Skeletal muscle cell (primary cell): ENCODE results near the gene BMP8B.
A peak's percentile ranks its signal among the peaks of the same experiment; 100 is the strongest.

Experiments used
- DNase-seq: peaks from one replicate; pipeline ENCODE4 v3.0.0-alpha.2; 2010; ENCODE audit warnings: low read depth
- H3K4me3 ChIP-seq: 2 replicates; pipeline ENCODE4 v1.5.1; 2011; ENCODE audit warnings: low read depth, mild to moderate bottlenecking, control low read depth, low read length, moderate library complexity

BMP8B gene

DNA sequence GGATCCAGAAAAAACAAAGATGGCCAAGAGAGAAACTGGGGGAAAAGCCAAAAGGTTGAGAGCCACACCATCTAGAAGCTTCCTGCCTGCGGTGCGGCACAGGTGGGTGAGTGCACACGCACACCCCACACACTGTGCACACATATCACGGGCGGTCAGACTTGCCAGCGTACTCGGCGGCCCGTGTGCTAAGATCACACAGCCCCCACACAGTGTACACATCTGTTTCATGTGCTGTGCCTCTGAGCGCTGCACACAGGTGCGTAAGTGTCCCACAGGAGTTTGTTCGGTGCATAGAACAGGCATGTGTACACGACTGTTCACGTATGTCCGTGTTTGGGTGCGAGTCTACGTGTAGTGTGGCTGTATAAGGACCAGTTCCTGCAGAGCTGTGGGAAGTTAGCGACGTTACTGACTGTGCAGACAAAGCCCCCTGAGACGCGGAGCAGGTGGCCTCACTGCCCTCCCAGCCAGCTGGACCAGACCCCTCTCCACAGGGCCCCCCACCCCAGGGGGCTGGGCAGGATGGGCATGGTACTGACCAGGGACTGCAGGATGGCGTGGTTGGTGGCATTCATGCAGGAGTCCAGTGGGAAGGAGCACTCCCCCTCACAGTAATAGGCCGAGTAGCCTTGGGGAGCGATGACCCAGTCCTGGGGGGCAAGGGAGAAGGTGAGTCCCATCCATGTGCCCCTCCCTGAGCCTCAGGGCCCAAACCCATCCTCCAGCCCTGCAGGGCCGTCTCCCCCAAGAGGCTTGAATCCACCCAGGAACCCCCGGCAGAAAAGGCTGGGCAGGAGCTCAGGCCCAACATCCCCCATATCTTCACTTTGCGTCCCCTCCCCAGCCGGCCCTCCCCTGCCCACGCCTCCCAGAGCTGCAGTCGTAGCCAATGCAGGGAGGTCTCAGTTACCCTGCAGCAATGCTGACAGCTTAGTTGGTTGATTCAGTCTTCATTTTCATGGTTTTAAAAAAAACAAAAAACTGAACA is 25.8 kb downstream of the BMP8B start:
- no peak overlapping the region for H3K4me3 ChIP-seq
- no peak for DNase-seq

DNA sequence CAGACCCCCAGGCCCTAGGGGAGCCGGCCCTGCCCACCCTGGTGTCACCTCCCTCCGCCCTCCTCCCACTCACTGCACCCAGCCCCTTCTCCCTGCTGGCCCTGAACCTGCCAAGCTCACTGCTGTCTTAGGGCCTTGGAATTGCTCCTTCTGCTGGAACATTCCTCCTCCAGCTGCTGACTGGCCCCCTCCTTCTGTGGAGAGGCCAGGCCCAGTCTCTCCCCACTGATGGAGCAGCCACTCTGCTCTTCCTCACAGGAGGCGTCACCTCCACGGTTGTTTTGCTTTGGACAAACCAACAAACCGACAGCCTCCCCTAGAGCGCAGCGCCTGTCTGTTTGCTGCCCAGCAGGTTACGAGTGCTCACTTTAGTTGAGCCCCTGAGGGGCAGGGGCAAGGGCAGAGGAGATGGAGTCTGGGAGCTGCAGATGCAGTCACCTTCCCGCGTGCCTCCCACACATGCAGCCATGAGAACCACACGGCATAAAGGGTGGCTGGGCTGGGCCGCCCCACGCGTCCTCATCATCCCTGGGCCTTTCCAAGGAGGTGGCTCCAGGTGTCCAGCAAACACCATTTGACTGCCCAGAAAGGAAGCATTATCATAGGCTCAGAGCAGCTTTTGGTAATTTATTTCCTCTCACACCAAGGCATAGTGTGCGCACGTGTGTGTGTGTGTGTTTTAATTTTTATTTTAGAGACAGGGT is 27.0 kb downstream of the BMP8B start:
- DNase-seq, result no peak
- no peak overlapping the region for H3K4me3 ChIP-seq

DNA sequence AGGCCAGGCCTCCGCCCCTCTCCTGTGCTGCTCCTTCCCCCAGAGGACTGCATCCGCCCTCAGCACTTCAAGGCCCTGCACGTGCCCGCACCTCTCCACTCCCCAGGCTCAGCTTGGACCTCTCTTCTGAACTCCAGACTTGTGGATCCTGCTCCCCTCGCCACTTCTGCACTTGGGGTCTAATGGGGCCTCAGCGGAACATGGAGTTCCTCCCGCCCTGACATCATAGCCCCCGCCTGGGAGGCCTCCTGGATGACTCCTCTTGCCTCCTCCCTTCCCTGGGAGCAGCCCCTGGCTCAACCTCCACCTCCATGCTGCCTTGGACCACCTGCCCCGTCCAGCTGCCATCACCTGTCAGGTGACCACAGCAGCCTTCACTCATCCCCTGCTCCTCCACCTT is 27.6 kb downstream of the BMP8B start:
- no peak for DNase-seq

DNA sequence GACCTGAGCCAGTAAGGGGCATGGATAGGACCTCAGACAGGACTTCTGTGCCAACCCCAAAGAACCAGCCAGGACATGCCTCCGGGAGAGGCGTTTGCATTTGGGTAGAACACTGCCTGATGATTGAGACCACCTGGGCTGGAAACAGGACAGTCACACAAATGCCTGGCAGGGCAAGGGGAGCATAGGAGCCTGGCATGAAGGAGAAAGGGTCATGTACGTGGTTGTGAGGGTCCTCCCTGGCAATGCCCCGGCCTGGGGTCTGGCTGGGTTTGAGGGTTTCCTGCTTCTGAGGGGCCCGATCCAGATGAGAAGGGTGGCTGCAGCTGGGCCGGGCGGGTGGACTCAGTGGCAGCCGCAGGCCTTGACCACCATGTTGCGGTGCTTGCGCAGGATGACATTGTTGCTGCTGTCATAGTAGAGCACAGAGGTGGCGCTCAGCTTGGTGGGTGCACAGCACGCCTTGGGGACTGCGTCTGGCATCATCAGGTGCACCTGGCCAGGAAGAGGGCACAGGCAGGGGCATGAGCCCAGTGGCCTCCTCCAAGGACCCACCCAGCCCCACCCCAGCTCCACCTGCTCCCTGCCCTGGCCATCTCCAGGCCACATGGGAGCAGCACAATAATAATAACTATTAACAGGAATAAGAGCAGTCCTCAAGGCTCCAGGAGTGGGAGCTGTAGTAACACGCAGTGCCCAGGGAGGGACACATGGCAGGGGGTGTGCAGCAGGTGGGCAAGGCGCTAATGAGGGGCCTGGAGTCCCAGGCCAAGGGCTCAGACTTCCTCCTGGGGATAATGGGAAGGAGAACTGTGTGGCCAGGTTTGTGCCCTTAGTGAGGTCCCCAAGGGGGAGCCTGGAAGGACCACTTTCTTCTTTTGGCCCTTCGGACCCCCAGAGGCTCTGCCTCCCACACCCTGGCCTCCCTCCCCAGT is 28.3 kb downstream of the BMP8B start:
- no peak for DNase-seq
- H3K4me3 ChIP-seq, result no peak overlapping the region

More for the DNA sequence above, 27.6 kb downstream of the BMP8B start:
- no peak overlapping the region for H3K4me3 ChIP-seq

DNA sequence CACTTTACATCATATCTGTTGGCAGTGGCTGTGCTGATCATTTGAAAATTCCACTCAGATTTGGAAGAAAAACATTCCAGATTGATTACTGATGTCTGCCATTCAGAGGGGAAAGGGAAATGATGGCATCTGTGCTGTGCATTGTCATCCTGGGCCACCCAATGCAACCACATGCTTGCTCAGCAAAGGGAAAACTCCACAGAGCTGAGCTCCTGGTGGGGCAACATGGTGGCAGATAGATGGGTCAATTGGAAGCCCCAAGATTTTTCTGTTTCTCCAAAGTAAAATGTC is 29.3 kb downstream of the BMP8B start:
- H3K4me3 ChIP-seq, result no peak overlapping the region
- DNase-seq, result no peak

DNA sequence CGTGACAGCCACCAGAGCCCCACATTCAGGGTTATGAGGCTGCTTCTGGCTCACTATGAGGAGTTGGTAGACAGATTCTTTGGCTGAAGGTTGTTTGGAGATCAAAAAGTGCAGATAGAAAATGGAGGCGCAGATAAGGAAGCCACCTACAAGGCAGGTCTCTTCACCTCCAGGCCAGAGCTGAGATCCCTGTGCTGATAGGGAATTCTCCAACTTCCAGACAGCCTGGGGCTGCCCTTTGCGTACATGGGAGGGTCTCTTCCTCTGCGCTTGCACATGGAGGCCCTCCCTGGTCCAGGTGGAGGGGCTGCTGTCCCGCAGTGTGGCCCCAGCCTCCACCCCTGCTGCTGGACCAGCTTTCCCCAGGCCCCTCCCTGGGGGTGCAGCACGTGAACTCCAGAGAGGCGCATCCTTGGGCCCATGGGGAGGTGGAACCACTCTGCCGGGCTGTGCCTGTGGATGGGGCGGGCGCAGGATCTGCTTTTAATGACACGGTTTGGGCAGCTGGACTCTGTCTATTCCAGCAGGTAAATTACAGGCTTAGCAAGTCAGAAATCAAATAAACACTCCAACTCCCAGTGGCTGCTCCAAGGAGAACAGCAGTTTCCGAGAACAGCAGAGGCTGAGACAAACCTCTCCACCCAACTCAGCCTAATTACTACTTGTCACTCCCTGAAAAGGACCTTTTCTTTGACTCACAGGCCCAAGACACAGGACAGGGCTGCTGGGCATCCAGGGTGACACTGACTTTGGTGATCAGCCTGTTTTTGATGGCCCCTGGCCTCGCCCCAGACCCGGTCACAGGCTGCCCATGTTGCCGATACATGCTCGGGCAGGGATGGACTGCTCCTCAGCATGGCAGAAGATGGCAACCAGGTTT is 29.9 kb downstream of the BMP8B start:
- no peak for DNase-seq
- H3K4me3 ChIP-seq, result no peak overlapping the region

DNA sequence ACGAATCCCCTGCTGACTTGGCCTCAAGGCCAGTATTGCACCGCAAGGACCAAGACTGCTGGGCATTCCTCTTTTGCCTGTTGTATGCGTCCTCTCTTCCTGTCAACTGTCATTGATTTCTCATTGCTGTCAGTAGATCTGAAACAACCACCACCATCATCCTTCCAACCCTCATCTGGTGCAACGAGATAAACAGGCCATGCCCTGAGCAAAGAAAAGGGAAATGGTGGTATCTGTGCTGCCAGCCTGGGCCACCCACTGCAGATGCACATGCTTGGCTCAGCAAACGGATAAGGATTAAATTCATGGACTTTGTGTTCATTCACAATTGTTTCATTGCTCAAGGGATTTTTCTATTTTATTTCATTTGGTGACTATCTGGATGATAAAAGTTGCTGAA is 31.2 kb downstream of the BMP8B start:
- H3K4me3 ChIP-seq, result no peak overlapping the region
- DNase-seq, result no peak

DNA sequence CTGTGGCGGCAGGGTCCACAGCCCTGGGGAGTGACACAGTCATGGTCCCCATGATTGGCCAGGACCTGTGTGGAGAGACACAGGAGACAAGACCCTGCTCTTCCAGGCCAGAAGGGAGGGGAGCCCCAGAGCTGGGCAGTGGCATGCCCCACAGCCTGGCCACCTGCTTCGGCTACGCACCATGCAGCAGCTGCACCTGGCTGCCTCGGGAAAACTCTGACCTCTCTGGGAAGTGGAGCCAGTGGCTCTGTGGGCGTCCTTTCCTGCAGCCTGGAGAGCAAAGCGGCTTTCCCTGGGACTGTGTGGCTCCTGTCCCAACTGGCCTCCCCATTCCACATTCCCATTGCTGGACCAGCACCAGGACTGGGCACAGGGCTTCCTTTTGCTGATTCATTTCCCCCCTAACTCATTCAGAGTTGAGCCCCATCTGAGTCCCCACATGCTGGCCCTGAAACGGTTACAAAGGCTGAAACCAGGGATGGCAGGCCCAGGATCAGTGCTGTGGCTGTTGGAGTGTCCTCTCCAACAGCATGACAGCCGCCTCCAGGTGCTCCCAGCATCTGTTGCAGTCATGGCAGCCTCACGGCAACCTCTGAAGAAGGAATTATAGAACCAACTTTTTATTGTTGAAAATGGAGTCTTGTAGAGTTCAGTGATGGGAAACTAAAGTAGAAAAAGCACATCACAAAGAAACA is 32.6 kb downstream of the BMP8B start:
- no peak for DNase-seq
- no peak overlapping the region for H3K4me3 ChIP-seq

DNA sequence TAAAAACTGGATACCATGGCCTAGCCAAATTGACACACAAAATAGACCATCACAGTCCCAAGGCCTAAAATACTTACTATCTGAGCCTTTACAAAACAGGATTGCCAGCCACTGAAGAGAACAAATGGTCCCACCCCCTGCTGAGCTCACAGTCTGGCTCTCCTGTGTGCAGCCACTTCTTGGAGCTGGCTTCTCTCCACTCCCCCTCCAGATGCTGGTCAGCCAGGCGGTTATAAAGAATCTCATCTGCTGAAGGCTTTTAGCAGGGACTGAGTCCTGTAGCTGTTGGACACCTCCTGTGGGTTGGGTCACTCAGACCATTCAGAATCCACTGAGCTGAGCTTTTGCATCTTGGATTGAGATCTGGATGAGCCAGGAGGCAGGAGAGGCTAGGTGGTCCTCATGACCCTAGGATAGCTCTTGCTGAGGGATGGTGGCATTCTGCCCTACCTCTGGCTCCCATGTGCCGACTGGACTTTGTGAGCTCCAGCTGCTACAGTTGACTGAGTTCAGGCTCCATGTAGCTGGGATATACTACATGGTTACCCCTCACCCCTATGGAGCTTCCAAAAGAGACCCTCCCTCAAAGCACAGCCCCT is 33.7 kb downstream of the BMP8B start:
- no peak for DNase-seq
- no peak overlapping the region for H3K4me3 ChIP-seq

DNA sequence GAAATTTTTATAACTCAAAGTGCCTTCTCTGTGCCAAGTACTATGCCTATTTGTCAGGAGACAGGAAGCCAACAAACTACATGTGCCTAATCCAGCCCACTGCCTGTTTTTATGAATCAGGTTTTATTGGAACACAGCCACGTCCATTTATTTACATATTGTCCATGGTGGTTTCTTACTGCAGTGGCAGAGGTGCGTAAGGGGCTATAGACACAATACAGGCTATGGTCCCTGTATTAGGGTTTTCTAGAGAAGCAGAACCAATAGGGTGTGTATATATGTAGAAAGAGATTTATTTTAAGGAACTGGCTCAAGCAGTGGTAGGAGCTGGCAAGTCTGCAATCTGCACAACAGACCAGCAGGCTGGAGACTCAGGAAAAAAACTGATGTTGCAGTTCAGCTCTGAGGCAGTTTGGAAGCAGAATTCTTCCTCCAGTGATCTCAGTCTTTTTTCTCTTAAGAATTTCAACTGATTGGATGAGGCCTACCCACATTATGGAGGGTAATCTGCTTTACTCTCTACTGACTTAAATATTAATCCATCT is 34.6 kb downstream of the BMP8B start:
- DNase-seq, result no peak
- no peak overlapping the region for H3K4me3 ChIP-seq

DNA sequence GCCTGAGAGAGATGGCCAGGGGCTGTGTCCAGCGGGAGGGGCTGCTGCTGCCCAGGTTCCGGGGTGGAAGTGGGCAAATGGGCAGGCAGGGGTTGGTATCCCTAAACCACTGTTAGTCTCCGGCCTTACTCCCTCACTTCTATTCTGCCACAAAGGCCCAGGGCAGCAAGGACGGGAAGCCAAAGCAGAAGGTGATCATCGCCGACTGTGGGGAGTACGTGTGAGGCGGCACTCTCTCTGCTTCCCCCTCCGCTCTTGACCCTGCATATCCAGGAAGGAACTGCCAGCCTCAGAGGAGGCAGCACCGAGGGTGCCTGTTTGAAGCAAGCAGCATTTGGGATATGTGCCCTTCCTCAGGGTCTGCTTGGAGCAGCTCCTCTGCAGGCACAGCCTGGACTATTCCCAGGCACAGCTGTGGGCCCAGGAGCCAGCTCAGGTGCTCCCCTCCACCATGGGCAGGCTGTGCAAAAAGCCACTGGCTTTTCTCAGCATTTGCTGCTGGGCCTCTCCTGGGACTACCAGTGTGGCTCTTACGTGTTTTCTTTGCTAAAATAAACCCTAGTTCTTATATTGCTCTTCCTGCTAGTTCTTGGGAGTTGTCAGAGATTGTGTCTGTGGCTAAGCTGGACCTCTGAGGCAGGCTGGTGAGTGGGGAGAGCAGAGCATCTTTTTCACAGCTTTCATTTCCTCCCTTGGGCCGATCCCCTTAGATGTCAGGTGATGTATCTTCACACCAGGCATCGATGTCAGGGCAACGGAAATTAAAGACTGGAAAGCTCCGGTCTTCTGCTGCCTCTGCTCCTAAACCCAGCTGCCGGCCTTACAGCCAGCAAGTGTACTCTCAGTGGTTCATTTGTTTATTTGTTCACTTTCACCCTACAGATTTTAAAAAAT is 35.3 kb downstream of the BMP8B start:
- DNase-seq, result no peak

DNA sequence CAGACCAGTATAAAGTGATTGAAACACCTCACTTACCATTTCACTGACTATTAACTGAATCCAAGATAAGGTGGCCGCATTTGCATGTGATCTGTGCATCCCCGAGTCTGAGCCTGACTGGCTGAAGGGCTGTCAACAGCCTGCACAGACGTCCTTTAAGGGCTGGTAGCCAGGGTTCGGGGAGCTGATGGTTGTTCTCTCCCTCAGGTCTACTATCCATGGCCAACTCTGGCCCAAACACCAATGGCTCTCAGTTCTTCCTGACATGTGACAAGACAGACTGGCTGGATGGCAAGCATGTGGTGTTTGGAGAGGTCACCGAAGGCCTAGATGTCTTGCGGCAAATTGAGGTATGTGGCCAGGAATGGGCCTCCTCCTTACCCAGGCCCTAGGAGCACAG is 36.0 kb downstream of the BMP8B start:
- DNase-seq, result no peak
- H3K4me3 ChIP-seq, result no peak overlapping the region

More for the DNA sequence above, 35.3 kb downstream of the BMP8B start:
- no peak overlapping the region for H3K4me3 ChIP-seq

DNA sequence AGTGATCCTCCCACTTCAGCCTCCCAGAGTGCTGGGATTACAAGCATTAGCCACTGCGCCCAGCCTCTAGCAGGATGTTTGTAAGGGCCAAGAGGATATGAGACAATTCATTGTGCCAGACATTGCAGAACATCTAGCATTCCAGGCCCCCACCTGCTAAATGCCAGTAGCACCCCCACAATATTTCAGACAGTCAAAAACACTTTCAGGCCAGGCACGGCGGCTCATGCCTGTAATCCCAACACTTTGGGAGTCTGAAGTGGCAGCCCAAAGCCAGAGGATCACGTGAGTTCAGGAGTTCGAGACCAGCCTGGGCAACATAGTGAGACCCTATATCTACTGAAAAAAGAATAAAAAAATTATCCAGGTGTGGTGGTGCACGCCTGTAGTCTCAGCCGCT is 37.1 kb downstream of the BMP8B start:
- no peak for DNase-seq
- no peak overlapping the region for H3K4me3 ChIP-seq

DNA sequence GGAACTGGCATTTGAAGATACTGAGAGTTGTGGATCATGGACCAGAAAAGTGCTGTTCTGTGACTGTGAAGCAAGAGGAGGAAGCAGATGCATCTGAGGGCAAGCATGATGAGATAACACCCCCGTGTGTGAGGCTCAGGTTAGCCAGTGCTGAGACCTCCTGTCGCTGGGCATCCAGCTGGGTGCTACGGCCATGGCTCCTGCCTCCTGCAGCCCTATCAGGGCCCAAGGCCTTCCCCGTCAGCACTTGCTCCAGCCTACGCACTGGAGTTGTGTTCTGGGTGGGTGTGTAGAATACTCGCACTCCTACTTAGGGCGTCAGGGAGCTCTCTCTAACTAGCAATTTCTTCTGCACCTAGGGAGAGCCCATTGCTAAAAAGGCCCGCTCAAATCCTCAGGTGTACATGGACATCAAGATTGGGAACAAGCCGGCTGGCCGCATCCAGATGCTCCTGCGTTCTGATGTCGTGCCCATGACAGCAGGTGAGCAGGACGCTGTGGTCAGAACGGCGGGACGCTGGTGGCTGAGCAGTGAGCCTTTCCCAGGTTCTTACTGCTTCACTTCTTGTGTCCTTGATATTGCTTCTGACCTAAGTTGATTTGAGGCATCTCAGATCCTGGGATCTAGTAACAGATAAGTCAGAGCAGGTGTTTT is 43.5 kb downstream of the BMP8B start:
- H3K4me3 ChIP-seq, result no peak overlapping the region
- DNase-seq, result no peak

DNA sequence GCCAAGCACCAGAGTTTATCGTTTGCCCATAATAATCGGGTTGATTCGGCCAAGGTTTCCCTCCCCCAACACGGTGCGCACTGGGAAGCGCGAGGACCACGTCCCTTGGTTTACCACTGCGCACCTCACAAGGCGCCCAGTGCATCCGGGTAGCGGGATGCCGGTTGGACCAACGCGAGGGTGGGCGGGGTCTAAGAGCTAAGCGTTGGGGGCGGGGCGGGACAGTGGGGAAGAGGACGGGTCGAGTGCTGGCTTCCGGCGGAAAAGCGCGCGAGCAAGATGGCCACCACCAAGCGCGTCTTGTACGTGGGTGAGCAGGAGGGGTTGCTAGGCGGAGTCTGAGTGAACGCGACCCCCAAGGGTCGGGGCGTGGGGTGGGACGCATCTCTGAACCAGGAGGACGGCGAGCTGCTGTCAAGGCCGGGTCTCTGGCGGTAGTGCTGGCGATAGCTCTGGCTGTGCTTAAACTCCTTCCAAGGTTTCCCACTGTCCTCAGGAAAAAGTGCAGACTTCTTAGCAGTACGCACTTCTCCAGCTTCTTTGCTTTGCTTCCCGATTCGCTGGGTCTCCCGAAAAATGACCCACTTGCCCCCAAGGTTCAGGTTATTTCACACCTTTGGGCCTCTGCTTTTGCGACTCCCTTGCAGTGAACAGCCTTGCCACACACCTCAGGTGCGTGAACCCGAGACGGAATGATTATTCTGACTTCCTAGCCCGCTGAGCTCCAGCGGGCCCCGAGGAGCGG is 49.9 kb downstream of the BMP8B start, which contains the start of gene PPIE:
Gene PPIE (plus strand): TSS at position 261 of the 745 bp plus-strand sequence. CDS start 19 bp downstream, at position 280.
- H3K4me3 ChIP-seq, result peak within 1 kb of the TSS; percentile 89
- DNase-seq, result peak; percentile 65
